Ishikawa (cell line): ENCODE data around the gene PRRT4.

ENCODE experiments used
- CEBPB ChIP-seq: IDR thresholded peaks from 2 replicates; pipeline ENCODE4 v1.6.1; 2012
- CREB1 ChIP-seq: IDR thresholded peaks from 2 replicates; pipeline ENCODE4 v1.6.1; 2012; ENCODE audit warnings: low read depth
- EGR1 ChIP-seq: IDR thresholded peaks from 2 replicates; pipeline ENCODE4 v1.6.1; 2012
- EP300 ChIP-seq: IDR thresholded peaks from 2 replicates; pipeline ENCODE4 v1.6.1; 2012; ENCODE audit warnings: borderline replicate concordance
- FOXM1 ChIP-seq: IDR thresholded peaks from 2 replicates; pipeline ENCODE4 v1.6.1; 2012; ENCODE audit warnings: low read depth, borderline replicate concordance
- NFIC ChIP-seq: IDR thresholded peaks from 2 replicates; pipeline ENCODE4 v1.6.1; 2012
- RAD21 ChIP-seq: IDR thresholded peaks from 2 replicates; pipeline ENCODE4 v1.6.1; 2012; ENCODE audit warnings: low read depth
- TAF1 ChIP-seq: IDR thresholded peaks from 2 replicates; pipeline ENCODE4 v1.6.1; 2012; ENCODE audit warnings: low read depth, mild to moderate bottlenecking
- TCF12 ChIP-seq: IDR thresholded peaks from 2 replicates; pipeline ENCODE4 v1.6.1; 2012; ENCODE audit warnings: low read depth
- TEAD4 ChIP-seq: IDR thresholded peaks from 2 replicates; pipeline ENCODE4 v1.6.1; 2012
- YY1 ChIP-seq: IDR thresholded peaks from 2 replicates; pipeline ENCODE4 v1.6.1; 2012; ENCODE audit warnings: low read depth
- ZBTB7A ChIP-seq: IDR thresholded peaks from 2 replicates; pipeline ENCODE4 v1.6.1; 2012; ENCODE audit warnings: low read depth
- TF ChIP-seq, protein P1 (sequence below): IDR thresholded peaks from 2 replicates; pipeline ENCODE4 v1.6.1; 2012; ENCODE audit warnings: low read depth, mild to moderate bottlenecking
- TF ChIP-seq, protein P2 (sequence below): IDR thresholded peaks from 2 replicates; pipeline ENCODE4 v1.6.1; 2012
- TF ChIP-seq, protein P3 (sequence below): IDR thresholded peaks from 2 replicates; pipeline ENCODE4 v1.6.1; 2012

PRRT4 gene

DNA sequence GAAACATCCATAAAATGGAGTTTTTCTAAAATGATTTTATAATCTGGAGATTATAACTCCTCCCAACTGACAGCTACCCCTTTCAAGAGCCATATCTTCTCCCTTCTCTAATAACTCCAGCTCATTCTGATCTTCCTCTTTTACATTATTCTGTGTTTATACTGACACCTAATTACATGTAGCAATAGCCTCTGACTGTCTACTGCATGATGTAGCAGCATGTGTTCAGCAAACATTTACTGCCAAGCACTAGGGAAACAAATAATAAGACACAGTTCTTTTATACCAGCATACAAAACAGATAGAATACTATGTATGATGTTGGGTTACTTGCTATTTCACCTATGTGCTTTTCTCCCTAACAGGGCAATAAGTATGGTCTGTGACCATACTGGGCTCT is 38.5 kb downstream of the PRRT4 start:
- TF ChIP-seq EP300, result no peak
- TF ChIP-seq, protein P1, sequence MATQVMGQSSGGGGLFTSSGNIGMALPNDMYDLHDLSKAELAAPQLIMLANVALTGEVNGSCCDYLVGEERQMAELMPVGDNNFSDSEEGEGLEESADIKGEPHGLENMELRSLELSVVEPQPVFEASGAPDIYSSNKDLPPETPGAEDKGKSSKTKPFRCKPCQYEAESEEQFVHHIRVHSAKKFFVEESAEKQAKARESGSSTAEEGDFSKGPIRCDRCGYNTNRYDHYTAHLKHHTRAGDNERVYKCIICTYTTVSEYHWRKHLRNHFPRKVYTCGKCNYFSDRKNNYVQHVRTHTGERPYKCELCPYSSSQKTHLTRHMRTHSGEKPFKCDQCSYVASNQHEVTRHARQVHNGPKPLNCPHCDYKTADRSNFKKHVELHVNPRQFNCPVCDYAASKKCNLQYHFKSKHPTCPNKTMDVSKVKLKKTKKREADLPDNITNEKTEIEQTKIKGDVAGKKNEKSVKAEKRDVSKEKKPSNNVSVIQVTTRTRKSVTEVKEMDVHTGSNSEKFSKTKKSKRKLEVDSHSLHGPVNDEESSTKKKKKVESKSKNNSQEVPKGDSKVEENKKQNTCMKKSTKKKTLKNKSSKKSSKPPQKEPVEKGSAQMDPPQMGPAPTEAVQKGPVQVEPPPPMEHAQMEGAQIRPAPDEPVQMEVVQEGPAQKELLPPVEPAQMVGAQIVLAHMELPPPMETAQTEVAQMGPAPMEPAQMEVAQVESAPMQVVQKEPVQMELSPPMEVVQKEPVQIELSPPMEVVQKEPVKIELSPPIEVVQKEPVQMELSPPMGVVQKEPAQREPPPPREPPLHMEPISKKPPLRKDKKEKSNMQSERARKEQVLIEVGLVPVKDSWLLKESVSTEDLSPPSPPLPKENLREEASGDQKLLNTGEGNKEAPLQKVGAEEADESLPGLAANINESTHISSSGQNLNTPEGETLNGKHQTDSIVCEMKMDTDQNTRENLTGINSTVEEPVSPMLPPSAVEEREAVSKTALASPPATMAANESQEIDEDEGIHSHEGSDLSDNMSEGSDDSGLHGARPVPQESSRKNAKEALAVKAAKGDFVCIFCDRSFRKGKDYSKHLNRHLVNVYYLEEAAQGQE, result no peak
- TF ChIP-seq, protein P2, sequence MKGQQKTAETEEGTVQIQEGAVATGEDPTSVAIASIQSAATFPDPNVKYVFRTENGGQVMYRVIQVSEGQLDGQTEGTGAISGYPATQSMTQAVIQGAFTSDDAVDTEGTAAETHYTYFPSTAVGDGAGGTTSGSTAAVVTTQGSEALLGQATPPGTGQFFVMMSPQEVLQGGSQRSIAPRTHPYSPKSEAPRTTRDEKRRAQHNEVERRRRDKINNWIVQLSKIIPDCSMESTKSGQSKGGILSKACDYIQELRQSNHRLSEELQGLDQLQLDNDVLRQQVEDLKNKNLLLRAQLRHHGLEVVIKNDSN, result no peak
- TF ChIP-seq RAD21, result no peak
- no peak for TF ChIP-seq TAF1
- no peak for TF ChIP-seq CREB1
- TF ChIP-seq ZBTB7A, result no peak
- TF ChIP-seq YY1, result no peak
- TF ChIP-seq TEAD4, result no peak
- no peak for TF ChIP-seq EGR1

DNA sequence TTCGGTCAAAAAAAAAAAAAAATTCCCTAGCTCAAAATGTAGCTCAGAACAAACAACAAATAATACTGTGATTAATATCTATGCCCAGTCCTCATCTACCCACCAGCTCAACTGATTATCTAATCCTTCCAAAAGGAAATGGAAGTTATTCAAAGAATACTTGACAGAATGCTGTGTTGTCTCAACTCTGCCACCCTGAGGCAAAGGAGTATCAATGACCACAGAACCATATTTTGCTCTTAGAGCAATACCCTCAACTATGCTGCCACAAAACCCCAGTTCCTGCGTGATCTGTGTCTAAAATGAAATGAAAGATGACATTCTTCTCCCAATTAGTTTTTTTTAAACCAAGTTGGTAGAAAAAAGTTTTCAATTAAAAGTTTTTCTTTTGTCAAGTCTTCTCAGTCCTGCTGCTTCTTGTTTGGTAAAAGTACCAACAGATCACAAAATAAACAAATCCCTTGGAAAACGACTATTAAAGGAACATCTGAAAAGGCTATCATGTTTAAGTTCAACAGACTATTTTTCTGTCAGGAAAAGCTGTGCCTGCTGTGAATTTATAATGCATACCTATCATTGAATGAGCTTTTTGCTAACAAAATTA is 39.3 kb downstream of the PRRT4 start:
- TF ChIP-seq TAF1 (no peak), TEAD4 (no peak), RAD21 (peak; percentile 61), CREB1 (no peak), CEBPB (no peak)
- TF ChIP-seq, protein P3, sequence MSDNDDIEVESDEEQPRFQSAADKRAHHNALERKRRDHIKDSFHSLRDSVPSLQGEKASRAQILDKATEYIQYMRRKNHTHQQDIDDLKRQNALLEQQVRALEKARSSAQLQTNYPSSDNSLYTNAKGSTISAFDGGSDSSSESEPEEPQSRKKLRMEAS, result no peak
- TF ChIP-seq, protein P1, result no peak

DNA sequence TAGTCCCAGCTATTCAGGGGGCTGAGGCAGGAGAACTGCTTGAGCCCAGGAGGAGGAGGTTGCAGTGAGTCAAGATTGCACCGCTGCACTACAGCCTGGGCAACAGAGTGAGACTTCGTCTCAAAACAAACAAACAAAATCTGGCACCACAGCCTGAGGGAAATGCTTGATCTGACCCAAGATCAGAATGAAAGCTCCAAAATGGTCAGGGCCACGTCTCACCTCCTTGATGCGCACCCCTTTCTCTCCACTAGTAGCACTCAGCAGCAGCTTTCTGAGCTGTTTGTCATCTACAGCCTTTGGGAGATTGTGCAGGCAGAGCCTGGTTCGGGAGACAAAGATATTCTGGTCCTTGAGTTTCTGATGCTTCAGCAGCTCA is 40.5 kb downstream of the PRRT4 start:
- no peak for TF ChIP-seq EGR1

DNA sequence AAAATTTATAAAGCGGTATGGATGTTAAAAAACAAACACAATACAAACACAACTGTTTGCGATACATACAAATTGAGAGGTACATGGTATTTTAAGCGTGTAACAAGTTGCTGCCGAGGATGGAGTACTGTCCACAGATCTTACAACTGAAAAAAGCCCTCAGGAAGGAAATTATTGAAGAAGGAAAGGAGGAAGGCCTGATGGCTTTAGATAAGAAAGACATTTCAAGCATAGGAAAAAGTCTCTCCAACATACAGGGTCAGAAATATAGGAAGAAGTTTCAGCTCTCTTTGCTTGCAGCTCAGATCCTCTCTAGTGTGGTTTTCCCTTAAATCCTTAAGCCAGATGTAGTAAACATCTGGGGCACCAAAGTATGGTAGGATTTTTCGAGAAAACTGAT is 42.8 kb downstream of the PRRT4 start:
- TF ChIP-seq YY1 (no peak), NFIC (no peak), TCF12 (no peak)
- TF ChIP-seq, protein P1, result no peak

DNA sequence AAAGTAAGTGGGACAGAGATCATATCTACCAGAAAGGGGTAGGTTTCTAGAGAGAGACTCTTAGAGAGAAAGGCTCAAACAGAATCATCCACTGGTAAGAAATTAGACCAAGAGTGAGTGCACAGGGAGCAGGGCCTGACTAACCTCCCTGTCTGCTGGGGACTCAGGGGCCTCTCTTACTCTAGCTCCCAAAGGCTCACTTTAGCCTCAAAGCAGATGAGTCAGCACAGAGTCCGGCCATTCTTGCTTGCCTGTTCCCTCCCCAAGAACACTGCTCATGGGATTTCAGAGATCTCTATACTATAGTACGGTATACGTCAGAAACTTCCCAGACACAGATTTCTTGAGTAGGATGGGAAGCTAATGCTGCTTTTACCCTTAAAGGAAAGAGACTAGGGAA is 50.5 kb downstream of the PRRT4 start:
- no peak for TF ChIP-seq TCF12
- TF ChIP-seq YY1, result no peak
- no peak for TF ChIP-seq CREB1
- TF ChIP-seq EP300, result no peak

DNA sequence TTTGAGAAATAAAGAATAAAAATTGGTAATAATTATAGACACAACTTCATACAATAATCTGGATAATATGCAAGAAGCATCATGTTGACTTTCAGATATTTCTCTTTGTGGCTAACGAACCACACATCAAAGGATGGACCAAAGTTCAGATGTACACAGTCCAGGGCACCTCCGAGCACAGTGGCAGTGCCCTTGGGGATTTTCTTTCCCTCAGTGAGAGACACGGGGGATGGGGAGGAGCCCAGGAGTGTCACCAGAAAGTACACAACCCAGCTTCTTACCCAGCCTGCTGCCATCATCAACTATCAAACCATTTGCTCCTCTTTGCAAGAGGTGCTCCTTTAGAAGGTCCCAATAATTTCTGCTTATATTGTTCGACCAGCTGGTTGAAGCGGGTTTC is 51.0 kb downstream of the PRRT4 start:
- TF ChIP-seq ZBTB7A (no peak), EGR1 (no peak), NFIC (no peak), TAF1 (no peak), FOXM1 (no peak), CREB1 (no peak), RAD21 (no peak), TEAD4 (no peak), TCF12 (no peak), EP300 (no peak), CEBPB (no peak), YY1 (no peak)
- TF ChIP-seq, protein P3, result no peak
- TF ChIP-seq, protein P1, result no peak
- TF ChIP-seq, protein P2, result no peak
